ENCODE data around the gene CHIC1. TPM values are rescaled to one million over a fixed set of nuclear protein-coding genes. Genes with fewer than 3 reads are reported as not detected.
"Not testable (repeated sequence)": the region's sequence is repeated elsewhere in the genome, so short reads cannot be mapped to it uniquely, and the experiment has no call there.

The CHIC1 gene
- polyA plus RNA-seq, 1 donor (not counting 4 experiments of a cell fraction or from before 2014, with no cell fraction given): 6.3 TPM

- Histone ChIP-seq H2AFZ (ENCODE audit: control insufficient read depth, low read length) (no peak overlapping the region), H3K9me3 (ENCODE audit: control insufficient read depth, low read depth, low read length) (no peaks in the 10 kb centered on the region), H3K4me1 (ENCODE audit: control insufficient read depth, extremely low read depth, insufficient read depth, low read length) (no peaks in the 10 kb centered on the region), H3K9me1 (ENCODE audit: control insufficient read depth, extremely low read depth, insufficient read depth, low read length) (no peaks in the 10 kb centered on the region), H3K4me2 (ENCODE audit: control insufficient read depth, extremely low read depth, insufficient read depth, low read depth, low read length) (no peak overlapping the region), H3K36me3 (ENCODE audit: control insufficient read depth in 2 of 2, extremely low read depth in 1 of 2, insufficient read depth in 2 of 2, low read length in 2 of 2) (no peaks in the 10 kb centered on the region), H3K4me3 (ENCODE audit: control insufficient read depth in 2 of 3, extremely low read depth in 1 of 3, insufficient read depth in 2 of 3, low read depth in 1 of 3, low read length in 3 of 3) (no peak overlapping the region), H4K20me1 (ENCODE audit: control insufficient read depth, extremely low read depth, insufficient read depth, low read length) (no peaks in the 10 kb centered on the region), H3K79me2 (ENCODE audit: control insufficient read depth, insufficient read depth, low read length) (no peaks in the 10 kb centered on the region), H3K9ac (ENCODE audit: control insufficient read depth, extremely low read depth, insufficient read depth, low read length) (no peak overlapping the region), H3K27ac (ENCODE audit: control insufficient read depth, insufficient read depth, low read length) (no peak overlapping the region), H3K27me3 (ENCODE audit: control insufficient read depth, extremely low read depth, insufficient read depth, low read length) (no peaks in the 10 kb centered on the region)
- FAIRE-seq (no peak), DNase-seq (ENCODE audit: low read depth, low spot score) (no peak)
- TF ChIP-seq, protein P1, sequence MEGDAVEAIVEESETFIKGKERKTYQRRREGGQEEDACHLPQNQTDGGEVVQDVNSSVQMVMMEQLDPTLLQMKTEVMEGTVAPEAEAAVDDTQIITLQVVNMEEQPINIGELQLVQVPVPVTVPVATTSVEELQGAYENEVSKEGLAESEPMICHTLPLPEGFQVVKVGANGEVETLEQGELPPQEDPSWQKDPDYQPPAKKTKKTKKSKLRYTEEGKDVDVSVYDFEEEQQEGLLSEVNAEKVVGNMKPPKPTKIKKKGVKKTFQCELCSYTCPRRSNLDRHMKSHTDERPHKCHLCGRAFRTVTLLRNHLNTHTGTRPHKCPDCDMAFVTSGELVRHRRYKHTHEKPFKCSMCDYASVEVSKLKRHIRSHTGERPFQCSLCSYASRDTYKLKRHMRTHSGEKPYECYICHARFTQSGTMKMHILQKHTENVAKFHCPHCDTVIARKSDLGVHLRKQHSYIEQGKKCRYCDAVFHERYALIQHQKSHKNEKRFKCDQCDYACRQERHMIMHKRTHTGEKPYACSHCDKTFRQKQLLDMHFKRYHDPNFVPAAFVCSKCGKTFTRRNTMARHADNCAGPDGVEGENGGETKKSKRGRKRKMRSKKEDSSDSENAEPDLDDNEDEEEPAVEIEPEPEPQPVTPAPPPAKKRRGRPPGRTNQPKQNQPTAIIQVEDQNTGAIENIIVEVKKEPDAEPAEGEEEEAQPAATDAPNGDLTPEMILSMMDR (optimal IDR thresholded peaks at IDR 0.05 in 1 of 3, IDR thresholded peaks at IDR 0.05 in 1 of 3, conservative IDR thresholded peaks at IDR 0.05 in 1 of 3; ENCODE audit: extremely low read depth in 1 of 3, insufficient read depth in 2 of 3, low read length in 3 of 3): no peak
- TF ChIP-seq EZH2 (IDR thresholded peaks at IDR 0.05; ENCODE audit: low read length): no peak
- dilution Hi-C loops (cut with MboI; ENCODE audit: extremely low pct_ligation_motif_present, low sequenced_read_pairs): no loop called here
These were observed 118.4 kb downstream of the CHIC1 start for GRCh38 chrX:73681408-73681807.

GRCh38 chrX:73683236-73683859, 120.4 kb downstream of the CHIC1 start:
- no peaks in the 10 kb centered on the region for H3K9me1 ChIP-seq (ENCODE audit: control insufficient read depth, extremely low read depth, insufficient read depth, low read length)
- H3K9ac ChIP-seq (ENCODE audit: control insufficient read depth, extremely low read depth, insufficient read depth, low read length): no peak overlapping the region
- no peak overlapping the region for H3K27ac ChIP-seq (ENCODE audit: control insufficient read depth, insufficient read depth, low read length)
- no peak overlapping the region for H3K4me2 ChIP-seq (ENCODE audit: control insufficient read depth, extremely low read depth, insufficient read depth, low read depth, low read length)
- H3K27me3 ChIP-seq (ENCODE audit: control insufficient read depth, extremely low read depth, insufficient read depth, low read length): no peaks in the 10 kb centered on the region
- FAIRE-seq (no peak), DNase-seq (ENCODE audit: low read depth, low spot score) (no peak)
- no peak overlapping the region for H2AFZ ChIP-seq (ENCODE audit: control insufficient read depth, low read length)
- no peaks in the 10 kb centered on the region for H4K20me1 ChIP-seq (ENCODE audit: control insufficient read depth, extremely low read depth, insufficient read depth, low read length)
- dilution Hi-C loops (cut with MboI; ENCODE audit: extremely low pct_ligation_motif_present, low sequenced_read_pairs): no loop called here
- TF ChIP-seq, protein P1 (optimal IDR thresholded peaks at IDR 0.05 in 1 of 3, IDR thresholded peaks at IDR 0.05 in 1 of 3, conservative IDR thresholded peaks at IDR 0.05 in 1 of 3; ENCODE audit: extremely low read depth in 1 of 3, insufficient read depth in 2 of 3, low read length in 3 of 3): no peak
- TF ChIP-seq EZH2 (IDR thresholded peaks at IDR 0.05; ENCODE audit: low read length): no peak
- no peaks in the 10 kb centered on the region for H3K9me3 ChIP-seq (ENCODE audit: control insufficient read depth, low read depth, low read length)
- no peaks in the 10 kb centered on the region for H3K4me1 ChIP-seq (ENCODE audit: control insufficient read depth, extremely low read depth, insufficient read depth, low read length)
- no peaks in the 10 kb centered on the region for H3K36me3 ChIP-seq (ENCODE audit: control insufficient read depth in 2 of 2, extremely low read depth in 1 of 2, insufficient read depth in 2 of 2, low read length in 2 of 2)
- H3K79me2 ChIP-seq (ENCODE audit: control insufficient read depth, insufficient read depth, low read length): no peaks in the 10 kb centered on the region
- H3K4me3 ChIP-seq (ENCODE audit: control insufficient read depth in 2 of 3, extremely low read depth in 1 of 3, insufficient read depth in 2 of 3, low read depth in 1 of 3, low read length in 3 of 3): no peak overlapping the region

DNA sequence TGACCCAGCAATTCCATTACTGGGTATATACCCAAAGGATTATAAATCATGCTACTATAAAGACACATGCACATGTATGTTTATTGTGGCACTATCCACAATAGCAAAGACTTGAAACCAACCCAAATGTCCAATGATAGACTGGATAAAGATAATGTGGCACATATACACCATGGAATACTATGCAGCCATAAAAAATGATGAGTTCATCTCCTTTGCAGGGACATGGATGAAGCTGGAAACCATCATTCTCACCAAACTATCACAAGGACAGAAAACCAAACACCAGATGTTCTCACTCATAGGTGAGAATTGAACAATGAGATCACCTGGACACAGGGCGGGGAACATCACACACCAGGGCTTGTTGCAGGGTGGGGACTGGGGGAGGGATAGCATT, 144.0 kb downstream of the CHIC1 start:
- dilution Hi-C loops (cut with MboI; ENCODE audit: extremely low pct_ligation_motif_present, low sequenced_read_pairs); H3K9me1 ChIP-seq (ENCODE audit: control insufficient read depth, extremely low read depth, insufficient read depth, low read length); H3K9me3 ChIP-seq (ENCODE audit: control insufficient read depth, low read depth, low read length); FAIRE-seq; H2AFZ ChIP-seq (ENCODE audit: control insufficient read depth, low read length); H4K20me1 ChIP-seq (ENCODE audit: control insufficient read depth, extremely low read depth, insufficient read depth, low read length); H3K9ac ChIP-seq (ENCODE audit: control insufficient read depth, extremely low read depth, insufficient read depth, low read length); H3K27me3 ChIP-seq (ENCODE audit: control insufficient read depth, extremely low read depth, insufficient read depth, low read length); H3K27ac ChIP-seq (ENCODE audit: control insufficient read depth, insufficient read depth, low read length); H3K79me2 ChIP-seq (ENCODE audit: control insufficient read depth, insufficient read depth, low read length); H3K4me1 ChIP-seq (ENCODE audit: control insufficient read depth, extremely low read depth, insufficient read depth, low read length); H3K36me3 ChIP-seq (ENCODE audit: control insufficient read depth in 2 of 2, extremely low read depth in 1 of 2, insufficient read depth in 2 of 2, low read length in 2 of 2); H3K4me3 ChIP-seq (ENCODE audit: control insufficient read depth in 2 of 3, extremely low read depth in 1 of 3, insufficient read depth in 2 of 3, low read depth in 1 of 3, low read length in 3 of 3); DNase-seq (ENCODE audit: low read depth, low spot score); H3K4me2 ChIP-seq (ENCODE audit: control insufficient read depth, extremely low read depth, insufficient read depth, low read depth, low read length): not testable (repeated sequence)
